PFSK-1 (cell line): Measurements from ENCODE around the gene RNF183.

Experiments used
- FOXP2 ChIP-seq: optimal IDR thresholded peaks from 2 replicates; pipeline ENCODE3; 2011; ENCODE audit warnings: borderline replicate concordance, control low read depth, inconsistent platforms; ENCODE audit not compliant: insufficient read depth; ENCODE audit errors: extremely low read length, extremely low read depth
- POLR2AphosphoS5 ChIP-seq: IDR thresholded peaks from 2 replicates; pipeline ENCODE4 v1.6.1; 2012; ENCODE audit warnings: low read depth, mild to moderate bottlenecking, control low read depth, low read length, moderate library complexity
- SIN3A ChIP-seq: IDR thresholded peaks from 2 replicates; pipeline ENCODE4 v1.6.1; 2012; ENCODE audit warnings: mild to moderate bottlenecking, low read length, moderate library complexity, borderline replicate concordance; ENCODE audit not compliant: insufficient read depth
- TAF1 ChIP-seq: IDR thresholded peaks from 2 replicates; pipeline ENCODE4 v1.6.1; 2012; ENCODE audit warnings: low read length, control low read depth, borderline replicate concordance; ENCODE audit not compliant: insufficient read depth
- TF ChIP-seq, protein P1 (sequence below), 2 experiments: IDR thresholded peaks; 2 replicates each; pipeline versions ENCODE4 v1.6.1 to v1.8.0; 2011 to 2012; ENCODE audit warnings: low read depth in 2 of 2, low read length in 2 of 2, control low read depth in 1 of 2, inconsistent platforms in 1 of 2, mild to moderate bottlenecking in 1 of 2, moderate library complexity in 1 of 2; ENCODE audit not compliant: insufficient read depth in 1 of 2

RNF183 gene

DNA sequence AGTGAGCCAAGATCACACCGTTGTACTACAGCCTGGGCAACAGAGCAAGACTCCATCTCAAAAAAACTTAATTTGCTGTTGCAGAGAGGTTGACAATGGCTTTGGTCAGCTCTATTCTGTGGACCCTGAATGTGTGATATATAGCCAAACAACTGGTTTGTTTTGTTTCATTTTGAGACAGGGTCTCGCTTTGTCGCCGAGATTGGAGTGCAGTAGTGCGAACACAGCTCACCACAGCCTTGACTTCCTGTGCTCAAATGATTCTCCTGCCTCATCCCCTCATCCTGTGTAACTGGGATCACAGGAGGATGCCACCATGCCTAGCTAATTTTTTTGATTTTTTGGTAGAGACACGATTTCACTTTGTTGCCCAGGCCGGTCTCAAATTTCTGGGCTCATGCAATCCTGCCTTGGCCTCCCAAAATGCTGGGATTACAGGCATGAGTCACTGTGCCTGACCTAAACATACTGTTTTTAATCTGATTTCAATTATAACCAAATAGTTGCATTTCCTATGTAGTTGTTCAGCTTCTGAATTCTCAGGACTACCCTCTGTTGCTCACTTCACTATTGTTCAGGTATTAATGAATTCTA, 9.8 kb downstream of the RNF183 start:
- TF ChIP-seq TAF1 = no peak
- no peak for TF ChIP-seq POLR2AphosphoS5
- TF ChIP-seq, protein P1, sequence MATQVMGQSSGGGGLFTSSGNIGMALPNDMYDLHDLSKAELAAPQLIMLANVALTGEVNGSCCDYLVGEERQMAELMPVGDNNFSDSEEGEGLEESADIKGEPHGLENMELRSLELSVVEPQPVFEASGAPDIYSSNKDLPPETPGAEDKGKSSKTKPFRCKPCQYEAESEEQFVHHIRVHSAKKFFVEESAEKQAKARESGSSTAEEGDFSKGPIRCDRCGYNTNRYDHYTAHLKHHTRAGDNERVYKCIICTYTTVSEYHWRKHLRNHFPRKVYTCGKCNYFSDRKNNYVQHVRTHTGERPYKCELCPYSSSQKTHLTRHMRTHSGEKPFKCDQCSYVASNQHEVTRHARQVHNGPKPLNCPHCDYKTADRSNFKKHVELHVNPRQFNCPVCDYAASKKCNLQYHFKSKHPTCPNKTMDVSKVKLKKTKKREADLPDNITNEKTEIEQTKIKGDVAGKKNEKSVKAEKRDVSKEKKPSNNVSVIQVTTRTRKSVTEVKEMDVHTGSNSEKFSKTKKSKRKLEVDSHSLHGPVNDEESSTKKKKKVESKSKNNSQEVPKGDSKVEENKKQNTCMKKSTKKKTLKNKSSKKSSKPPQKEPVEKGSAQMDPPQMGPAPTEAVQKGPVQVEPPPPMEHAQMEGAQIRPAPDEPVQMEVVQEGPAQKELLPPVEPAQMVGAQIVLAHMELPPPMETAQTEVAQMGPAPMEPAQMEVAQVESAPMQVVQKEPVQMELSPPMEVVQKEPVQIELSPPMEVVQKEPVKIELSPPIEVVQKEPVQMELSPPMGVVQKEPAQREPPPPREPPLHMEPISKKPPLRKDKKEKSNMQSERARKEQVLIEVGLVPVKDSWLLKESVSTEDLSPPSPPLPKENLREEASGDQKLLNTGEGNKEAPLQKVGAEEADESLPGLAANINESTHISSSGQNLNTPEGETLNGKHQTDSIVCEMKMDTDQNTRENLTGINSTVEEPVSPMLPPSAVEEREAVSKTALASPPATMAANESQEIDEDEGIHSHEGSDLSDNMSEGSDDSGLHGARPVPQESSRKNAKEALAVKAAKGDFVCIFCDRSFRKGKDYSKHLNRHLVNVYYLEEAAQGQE (IDR thresholded peaks at IDR 0.05; ENCODE audit: insufficient read depth in 1 of 2, low read depth in 2 of 2, low read length in 2 of 2) = no peak
- no peak for TF ChIP-seq FOXP2
- TF ChIP-seq SIN3A = no peak

DNA sequence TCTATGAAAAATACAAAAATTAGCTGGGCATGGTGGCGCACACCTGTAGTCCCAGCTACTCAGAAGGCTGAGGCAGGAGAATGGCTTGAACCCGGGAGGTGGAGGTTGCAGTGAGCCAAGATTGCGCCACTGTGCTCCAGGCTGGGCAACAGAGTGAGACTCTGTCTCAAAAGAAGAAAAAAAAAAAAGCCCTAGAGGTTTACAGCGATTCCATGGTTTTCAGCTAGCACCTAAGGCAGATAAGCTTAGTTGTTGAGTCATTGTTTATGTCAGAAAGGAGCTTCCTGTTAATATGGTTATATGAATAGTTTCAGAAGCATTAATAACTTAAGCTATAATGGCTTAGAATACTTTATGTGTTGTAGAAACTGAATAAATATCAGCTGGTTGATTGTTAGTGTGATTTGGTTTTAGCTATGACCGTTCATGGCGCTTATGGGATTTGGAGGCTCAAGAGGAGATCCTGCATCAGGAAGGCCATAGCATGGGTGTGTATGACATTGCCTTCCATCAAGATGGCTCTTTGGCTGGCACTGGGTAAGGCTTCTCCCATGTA, 13.0 kb downstream of the RNF183 start:
- no peak for TF ChIP-seq TAF1
- TF ChIP-seq POLR2AphosphoS5 = no peak
- no peak for TF ChIP-seq SIN3A
- no peak for TF ChIP-seq FOXP2
- TF ChIP-seq, protein P1 (IDR thresholded peaks at IDR 0.05; ENCODE audit: insufficient read depth in 1 of 2, low read depth in 2 of 2, low read length in 2 of 2) = no peak

GRCh38 chr9:113289091-113289490, 14.1 kb downstream of the RNF183 start:
- TF ChIP-seq TAF1 = no peak
- TF ChIP-seq, protein P1 (IDR thresholded peaks at IDR 0.05; ENCODE audit: insufficient read depth in 1 of 2, low read depth in 2 of 2, low read length in 2 of 2) = no peak
- TF ChIP-seq SIN3A = no peak
- no peak for TF ChIP-seq FOXP2
- TF ChIP-seq POLR2AphosphoS5 = no peak

- TF ChIP-seq FOXP2 = no peak
- TF ChIP-seq, protein P1 (IDR thresholded peaks at IDR 0.05; ENCODE audit: insufficient read depth in 1 of 2, low read depth in 2 of 2, low read length in 2 of 2) = no peak
- no peak for TF ChIP-seq POLR2AphosphoS5
- TF ChIP-seq TAF1 = no peak
Observed at GRCh38 chr9:113281356-113281755, 21.8 kb downstream of the RNF183 start.

DNA sequence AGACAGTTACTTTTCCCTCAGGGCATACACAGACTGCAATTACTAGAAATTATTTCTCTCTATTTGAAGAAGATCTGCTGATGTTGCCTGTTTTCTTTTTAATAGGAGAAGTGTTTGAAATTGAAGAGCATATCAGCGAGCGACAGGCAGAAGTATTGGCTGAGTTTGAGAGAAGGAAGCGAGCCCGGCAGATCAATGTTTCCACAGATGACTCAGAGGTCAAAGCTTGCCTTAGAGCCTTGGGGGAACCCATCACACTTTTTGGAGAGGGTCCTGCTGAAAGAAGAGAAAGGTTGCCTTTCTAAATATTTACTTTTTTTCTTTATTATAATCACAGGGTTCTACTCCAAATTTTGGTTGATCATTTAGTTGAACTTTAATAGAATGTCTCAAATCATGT, 24.3 kb downstream of the RNF183 start:
- no peak for TF ChIP-seq SIN3A
- TF ChIP-seq FOXP2 = no peak
- no peak for TF ChIP-seq TAF1
- TF ChIP-seq POLR2AphosphoS5 = no peak
- TF ChIP-seq, protein P1 (IDR thresholded peaks at IDR 0.05; ENCODE audit: insufficient read depth in 1 of 2, low read depth in 2 of 2, low read length in 2 of 2) = no peak
